ENCODE measurements around the gene ZBTB38.

Gene ZBTB38

GRCh38 chr3:141367038-141367730, 1.1 kb upstream of the ZBTB38 start:
- no peak for DNase-seq (ENCODE audit: low read depth in 2 of 3, low spot score in 1 of 3)

DNA sequence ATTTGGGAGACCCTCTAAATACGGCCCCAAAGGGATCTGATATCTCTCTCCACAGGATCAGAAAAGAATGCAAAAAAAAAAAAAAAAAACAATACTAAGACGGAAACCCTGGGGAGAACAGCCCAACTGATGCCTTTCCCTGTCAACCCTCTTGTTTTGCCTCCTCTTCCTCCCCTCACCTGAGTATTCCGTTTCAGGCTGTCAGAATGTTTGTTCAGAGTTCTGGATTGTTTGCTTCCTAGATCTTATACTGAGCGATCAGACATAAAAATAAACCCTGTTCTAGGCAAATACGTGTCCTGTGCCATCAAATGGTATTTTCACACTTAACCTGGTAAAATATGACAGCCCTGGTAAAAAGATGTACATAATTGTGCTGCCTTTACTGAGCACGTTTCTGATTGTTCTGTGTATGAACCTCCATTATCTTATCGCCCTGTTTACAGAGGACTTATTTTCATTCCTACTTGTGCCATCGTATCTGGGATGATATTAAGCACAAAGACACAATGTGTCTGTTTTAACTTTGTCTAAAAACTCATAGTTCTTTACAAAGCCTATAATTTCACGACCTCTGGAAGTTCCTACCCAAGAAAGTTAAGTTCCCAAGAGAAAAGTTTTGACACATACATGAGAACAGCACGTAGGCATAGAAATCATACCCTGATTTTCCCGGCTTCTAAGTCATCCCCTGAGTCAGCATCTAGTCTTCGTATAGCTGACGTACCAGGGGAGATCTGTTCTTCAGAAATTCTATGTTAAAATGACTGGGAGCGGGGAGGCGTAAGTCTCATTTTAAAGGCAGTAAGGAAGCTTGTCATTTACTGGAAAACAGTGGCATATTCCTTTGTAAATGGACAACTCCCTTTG, 856 bp downstream of the ZBTB38 start:
- no peak for DNase-seq (ENCODE audit: low read depth in 2 of 3, low spot score in 1 of 3)

- peak in 2 of 3 donors; percentile 33 to 62 for DNase-seq (ENCODE audit: low read depth in 2 of 3, low spot score in 1 of 3)
Measured at GRCh38 chr3:141370065-141370533, 1.8 kb downstream of the ZBTB38 start.

DNA sequence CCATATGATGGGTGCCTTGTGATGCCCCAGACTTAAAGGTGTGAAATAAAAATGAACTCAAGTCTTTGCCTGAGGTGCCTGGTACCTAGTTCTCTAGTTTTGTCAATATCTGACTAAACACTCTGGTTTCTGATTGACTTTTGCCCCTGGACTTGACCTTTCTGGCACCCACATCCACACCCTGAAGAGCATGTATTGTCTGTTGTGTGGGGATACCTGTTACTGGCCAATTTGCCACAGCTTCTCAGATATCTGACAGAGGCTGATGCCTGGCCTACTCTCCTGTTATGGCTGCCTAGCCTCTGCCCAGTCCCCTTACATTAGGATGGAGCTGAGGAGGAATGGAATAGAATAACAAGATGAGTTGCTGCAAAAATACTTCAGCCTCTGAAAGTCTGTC, 3.6 kb downstream of the ZBTB38 start:
- no peak for DNase-seq (ENCODE audit: low read depth in 2 of 3, low spot score in 1 of 3)

DNA sequence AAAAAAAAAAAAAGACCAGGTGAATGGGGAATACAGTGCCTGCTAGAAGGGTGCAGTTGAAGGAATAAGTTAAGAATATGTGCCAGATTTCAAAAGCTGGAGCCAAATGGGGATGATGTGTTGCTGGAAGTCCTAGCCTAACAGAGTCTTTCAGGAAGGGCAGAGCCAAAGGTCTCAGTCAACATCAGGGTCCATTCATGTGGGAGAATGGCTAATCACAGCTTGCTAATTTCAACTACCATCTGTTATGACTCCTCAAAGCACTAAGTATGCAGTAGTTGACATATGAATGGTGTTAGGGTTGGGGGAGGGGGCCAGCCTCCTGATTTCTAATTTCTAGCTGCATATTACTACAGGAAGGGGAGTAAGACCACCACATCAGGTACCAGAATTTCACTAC, 4.4 kb downstream of the ZBTB38 start:
- DNase-seq (ENCODE audit: low read depth in 2 of 3, low spot score in 1 of 3) = no peak

GRCh38 chr3:141373232-141373631, 4.9 kb downstream of the ZBTB38 start:
- no peak for DNase-seq (ENCODE audit: low read depth in 2 of 3, low spot score in 1 of 3)

DNA sequence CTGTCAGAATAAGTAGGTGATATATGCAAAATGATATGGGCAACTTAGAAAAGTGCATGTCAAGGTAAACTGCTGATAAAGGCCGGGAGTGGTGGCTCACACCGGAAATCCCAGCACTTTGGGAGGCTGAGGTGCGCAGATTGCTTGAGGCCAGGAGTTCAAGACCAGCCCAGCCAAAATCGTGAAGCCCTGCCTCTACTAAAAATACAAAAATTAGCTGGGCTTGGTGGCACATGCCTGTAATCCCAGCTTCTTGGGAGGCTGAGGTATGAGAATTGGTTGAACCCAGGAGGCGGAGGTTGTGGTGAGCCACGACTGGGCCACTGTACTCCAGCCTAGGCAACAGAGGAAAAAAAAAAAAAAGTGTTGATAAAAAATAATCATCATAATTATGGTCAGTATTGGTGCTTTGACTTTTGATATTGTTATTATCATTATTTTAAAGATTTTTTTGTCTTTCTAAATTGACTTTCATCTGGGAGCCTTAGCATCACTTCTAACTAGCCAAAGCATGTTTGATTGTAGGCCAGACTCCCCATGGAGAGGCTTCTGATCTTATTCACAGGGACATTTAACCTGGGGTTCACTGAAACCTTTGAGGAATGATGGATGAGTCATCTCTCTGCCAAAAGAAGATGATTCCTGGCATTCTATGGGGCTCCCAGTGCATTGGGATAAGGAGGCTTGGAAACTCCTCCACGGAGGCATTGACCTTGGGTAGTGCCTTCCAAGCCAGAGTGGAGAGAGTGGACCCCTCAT, 5.6 kb downstream of the ZBTB38 start:
- DNase-seq (ENCODE audit: low read depth in 2 of 3, low spot score in 1 of 3) = no peak

DNA sequence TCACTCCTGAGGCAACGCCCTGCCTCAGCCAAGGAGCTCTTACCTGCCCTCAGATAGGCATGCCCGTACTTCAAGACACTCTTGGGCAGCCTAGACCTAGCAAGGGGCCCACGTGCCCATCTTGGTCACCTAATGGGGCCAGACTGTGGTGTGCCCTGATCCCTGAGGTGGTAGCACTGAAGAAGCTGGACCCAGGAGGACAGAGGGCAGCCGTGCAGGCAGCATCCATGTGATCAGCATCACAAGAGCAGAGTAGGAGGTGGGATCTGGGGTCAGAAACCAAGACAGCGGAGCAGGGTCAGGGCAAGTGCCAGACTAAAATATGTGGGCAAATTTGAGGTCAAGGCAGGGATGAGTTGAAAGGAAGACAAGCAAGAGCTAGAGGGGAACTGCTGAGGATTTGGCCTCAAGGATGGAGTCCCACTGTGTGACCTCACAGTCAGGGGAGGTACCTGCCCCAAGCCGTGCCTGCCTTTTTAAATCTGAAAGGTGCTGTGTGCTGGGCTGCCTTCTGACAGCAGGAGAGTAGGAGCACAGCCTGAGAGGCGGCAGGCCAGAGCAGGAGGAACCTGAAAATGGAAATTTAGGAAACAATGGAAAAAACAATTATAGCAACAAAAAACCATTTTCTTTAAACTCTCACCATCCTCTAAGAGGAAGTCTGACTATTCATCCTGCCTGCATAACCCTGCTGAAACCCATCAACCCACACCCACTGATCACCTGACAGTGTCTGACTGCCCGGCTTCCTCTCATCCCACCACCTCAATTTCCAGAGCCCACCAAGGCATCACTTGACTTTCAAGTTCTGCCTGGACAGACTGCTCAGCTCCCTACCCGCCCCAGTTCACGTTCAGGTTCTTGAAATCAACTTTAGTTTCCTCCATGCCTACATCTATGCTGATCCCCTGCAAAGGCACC, 7.3 kb downstream of the ZBTB38 start:
- no peak for DNase-seq (ENCODE audit: low read depth in 2 of 3, low spot score in 1 of 3)

- no peak for DNase-seq (ENCODE audit: low read depth in 2 of 3, low spot score in 1 of 3)
Measured at GRCh38 chr3:141377377-141377776, 9.1 kb downstream of the ZBTB38 start.

DNA sequence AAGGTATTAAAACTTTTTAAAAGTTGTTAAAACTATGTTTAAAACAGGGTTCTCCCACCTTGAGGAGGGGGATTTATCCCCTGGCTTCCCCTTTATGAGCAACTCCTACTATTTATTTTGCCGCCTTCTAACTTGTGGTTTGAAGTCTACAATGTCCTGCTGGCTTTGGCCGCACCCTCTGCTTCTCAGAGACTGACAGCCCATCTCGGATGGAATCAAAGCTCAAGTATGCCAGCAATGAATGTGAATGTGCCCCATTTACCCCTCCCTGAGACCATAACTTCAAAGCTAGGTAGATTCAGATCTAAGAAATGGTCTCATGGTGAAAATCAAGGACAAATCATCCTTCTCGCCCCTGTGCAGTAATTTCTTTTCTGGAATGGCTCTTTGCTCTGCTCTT, 10.3 kb downstream of the ZBTB38 start:
- DNase-seq (ENCODE audit: low read depth in 2 of 3, low spot score in 1 of 3) = no peak

- DNase-seq (ENCODE audit: low read depth in 2 of 3, low spot score in 1 of 3) = peak in 1 of 3 donors; percentile 16
Measured at GRCh38 chr3:141379250-141379966, 11.1 kb downstream of the ZBTB38 start.

DNA sequence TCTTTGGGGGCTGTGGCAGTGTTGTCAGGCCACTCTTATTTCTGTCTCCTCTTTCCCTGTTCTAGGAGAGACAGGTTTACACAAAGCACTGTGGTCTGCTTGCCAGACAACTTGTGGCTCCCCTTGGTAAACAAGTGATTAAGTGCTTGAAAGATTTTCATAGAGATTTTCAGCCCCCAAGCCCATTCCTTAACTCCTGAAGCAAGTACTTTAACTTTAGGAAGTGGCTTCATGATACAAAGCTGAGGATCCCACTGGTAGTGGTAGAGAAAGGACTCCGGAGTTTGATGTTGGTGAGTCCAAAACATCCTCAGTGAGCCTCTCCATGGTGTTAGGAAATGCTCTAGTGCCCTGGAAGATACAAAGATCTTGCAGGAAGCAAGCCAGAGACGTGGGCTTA, 12.0 kb downstream of the ZBTB38 start:
- no peak for DNase-seq (ENCODE audit: low read depth in 2 of 3, low spot score in 1 of 3)

- DNase-seq (ENCODE audit: low read depth in 2 of 3, low spot score in 1 of 3) = no peak
Measured at GRCh38 chr3:141380987-141381386, 12.7 kb downstream of the ZBTB38 start.

- DNase-seq (ENCODE audit: low read depth in 2 of 3, low spot score in 1 of 3) = no peak
Measured at GRCh38 chr3:141382571-141382970, 14.3 kb downstream of the ZBTB38 start.

DNA sequence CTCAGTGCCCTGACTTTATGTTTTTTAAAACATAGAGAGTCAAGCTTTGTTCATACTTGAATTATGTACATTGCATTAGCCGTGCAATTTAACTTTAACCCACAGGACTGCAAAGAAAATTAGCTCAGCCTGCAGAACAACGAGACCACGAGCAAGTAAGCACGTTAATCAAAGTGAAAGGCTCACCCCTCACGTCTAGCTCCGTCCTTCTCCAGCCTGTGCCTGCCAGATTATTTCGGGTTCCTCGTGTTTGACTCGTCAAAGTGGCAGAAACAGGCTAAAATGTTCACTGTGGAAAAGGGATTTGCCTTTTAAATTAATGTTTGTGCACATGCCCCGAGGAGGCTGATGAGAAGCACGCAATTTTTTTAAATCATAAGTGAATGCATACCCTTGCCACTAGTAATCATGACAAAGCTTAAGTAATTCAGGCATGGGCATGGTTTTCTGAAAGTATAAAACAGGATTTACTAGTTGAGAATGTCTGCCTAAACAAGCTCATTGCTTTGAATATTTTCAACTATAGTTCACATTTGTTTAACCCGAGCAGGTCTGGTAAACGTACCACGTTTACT, 15.3 kb downstream of the ZBTB38 start:
- no peak for DNase-seq (ENCODE audit: low read depth in 2 of 3, low spot score in 1 of 3)

GRCh38 chr3:141384157-141384556, 15.9 kb downstream of the ZBTB38 start:
- DNase-seq (ENCODE audit: low read depth in 2 of 3, low spot score in 1 of 3) = no peak

- DNase-seq (ENCODE audit: low read depth in 2 of 3, low spot score in 1 of 3) = no peak
Measured at GRCh38 chr3:141384575-141384974, 16.3 kb downstream of the ZBTB38 start.

DNA sequence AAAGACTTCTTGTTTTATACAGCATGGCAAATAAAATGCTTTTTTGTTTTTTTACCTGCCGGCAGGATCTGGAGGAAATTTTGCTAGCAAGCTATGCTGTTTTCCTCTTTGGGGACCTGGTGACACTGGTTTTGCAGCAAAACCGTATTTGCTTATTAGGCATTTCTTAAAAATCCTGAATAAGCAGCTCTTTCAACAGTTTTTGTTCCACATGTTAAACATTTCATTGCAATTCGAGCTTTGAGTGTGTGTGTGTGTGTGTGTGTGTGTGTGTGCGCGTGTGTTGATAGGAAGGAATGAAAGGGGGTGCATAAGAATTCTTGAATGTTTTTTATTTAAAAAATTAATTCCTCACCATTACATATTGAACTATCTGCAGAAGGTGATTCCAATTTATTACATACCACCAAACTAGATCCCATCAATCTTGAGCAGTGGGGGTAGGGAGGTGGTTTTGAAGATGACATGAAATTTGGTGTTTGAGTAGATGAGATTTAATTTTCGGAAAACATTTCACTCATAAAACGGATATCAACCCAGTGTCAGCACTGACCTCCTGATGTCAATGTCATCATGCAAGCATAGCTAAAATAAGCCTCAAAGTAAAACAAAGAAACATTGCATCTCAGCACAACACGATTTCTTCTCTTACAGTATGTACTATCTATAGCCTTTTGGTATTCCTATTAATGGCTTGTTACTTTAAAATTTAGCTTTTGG, 17.3 kb downstream of the ZBTB38 start:
- no peak for DNase-seq (ENCODE audit: low read depth in 2 of 3, low spot score in 1 of 3)

DNA sequence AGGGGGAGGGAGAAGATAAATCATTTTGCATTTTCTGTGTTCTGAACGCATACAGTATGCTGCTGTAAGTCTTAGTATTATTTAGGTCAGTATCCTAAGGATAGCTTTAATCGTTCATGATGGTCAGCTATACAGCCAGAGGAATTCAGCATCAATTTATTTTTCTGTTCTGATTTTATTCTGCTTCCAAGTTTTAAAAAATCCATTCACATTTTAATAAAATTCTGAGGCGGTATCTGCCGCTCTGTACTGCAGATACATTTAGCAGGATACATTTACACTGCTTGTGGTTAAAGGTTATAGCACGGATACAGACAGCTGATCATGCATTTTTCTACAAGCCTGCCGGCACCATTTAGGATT, 17.8 kb downstream of the ZBTB38 start:
- DNase-seq (ENCODE audit: low read depth in 2 of 3, low spot score in 1 of 3) = no peak
